Forelimb muscle (tissue), 1 donor: ENCODE data around the gene RRH. TPM values are rescaled to one million over a fixed set of nuclear protein-coding genes. Genes with fewer than 3 reads are reported as not detected.

Source experiments
- DNase-seq: peaks from one replicate; pipeline ENCODE4 v3.0.0-alpha.2; 2013; ENCODE audit warnings: low read depth
- polyA plus RNA-seq: library from polyadenylated mRNA; unstranded; fragments of 120-200 nt; gene quantifications from one replicate; pipeline ENCODE4 v1.2.1, GENCODE V29; 2013; ENCODE audit not compliant: insufficient read length

The RRH gene
- polyA plus RNA-seq, 1 donor: 0.28 TPM

DNA sequence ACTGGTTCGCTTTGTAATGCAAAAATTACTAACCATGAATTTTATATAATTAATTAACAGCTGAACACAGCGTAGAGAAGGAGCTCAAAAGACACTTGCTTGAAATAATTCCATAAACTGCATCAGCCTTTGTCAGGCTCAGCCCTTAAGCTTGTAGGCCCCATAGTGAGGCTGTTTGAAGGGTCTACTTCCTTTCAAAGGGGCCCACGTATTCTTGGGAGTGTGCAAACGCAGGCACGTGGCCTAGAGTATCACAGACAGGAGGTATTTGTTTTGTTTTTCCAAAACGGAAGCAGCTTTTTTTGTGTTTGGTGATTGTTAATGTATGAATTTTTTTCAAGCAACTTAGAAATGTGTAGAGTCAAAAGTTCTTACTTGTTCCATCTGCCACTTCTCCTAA is 59.3 kb downstream of the RRH start:
- no peak for DNase-seq

GRCh38 chr4:109890076-109890475 is 62.3 kb downstream of the RRH start:
- DNase-seq: no peak

Other genes starting within 250 kb of the RRH start
- gene CASP6, start 124.5 kb upstream of the RRH start, polyA plus RNA-seq: 13.9 TPM
- gene PLA2G12A, start 97.9 kb upstream of the RRH start, polyA plus RNA-seq: 17.5 TPM
- 6.5 TPM for gene CFI, start 26.0 kb upstream of the RRH start, polyA plus RNA-seq
- gene GAR1, start 12.2 kb upstream of the RRH start, polyA plus RNA-seq: 28.1 TPM
- 0.20 TPM for gene LRIT3, start 20.1 kb downstream of the RRH start, polyA plus RNA-seq
- gene EGF, start 84.9 kb downstream of the RRH start, polyA plus RNA-seq: 10.3 TPM